ENCODE data around the gene ACSL3. TPM values are rescaled to one million over a fixed set of nuclear protein-coding genes. Genes with fewer than 3 reads are reported as not detected.

The ACSL3 gene
- total and polyA plus RNA-seq, 12 donors = 11.0 to 130 (median 70.6) TPM

DNA sequence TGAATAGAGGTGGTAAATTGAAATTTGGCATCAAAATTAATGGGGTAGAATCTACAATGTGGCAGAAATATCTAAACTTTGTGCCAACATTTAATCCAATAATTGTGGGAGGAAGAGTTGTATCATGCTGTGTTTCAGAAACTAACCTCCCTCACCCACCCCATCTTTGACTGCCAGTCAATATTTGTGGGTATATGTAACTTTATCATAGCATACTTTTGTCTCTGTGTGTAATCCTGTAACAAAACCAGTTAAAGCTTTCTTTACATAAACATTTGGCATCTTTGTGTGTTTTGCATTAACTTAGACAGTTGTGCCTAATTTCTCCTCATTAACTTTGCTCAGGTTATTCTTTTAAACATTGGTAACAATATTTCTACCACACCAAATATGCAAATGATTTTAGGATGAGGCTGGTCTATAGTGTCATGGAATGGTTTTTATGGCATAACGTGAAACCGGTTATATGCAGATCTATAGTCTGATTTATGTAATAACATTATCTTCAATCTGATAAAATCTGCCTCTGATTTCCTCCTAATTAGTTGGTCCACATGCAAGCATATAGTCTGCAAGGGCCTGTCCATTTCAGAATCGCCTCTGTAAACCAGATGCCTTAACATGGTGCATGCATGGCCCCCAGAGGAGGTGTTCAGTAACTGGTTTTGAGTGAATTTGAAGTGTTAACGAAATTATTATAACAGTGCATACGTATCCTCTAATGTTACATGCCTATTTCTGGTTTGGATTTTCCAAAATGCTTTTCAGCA is 84.3 kb downstream of the ACSL3 start:
- Histone ChIP-seq H3K4me3 (no peak overlapping the region), H3K27ac (no peak overlapping the region), H3K27me3 (no peaks in the 10 kb centered on the region), H3K9me3 (replicated peaks in 1 of 3) (no peaks in the 10 kb centered on the region), H3K36me3 (replicated peaks in 1 of 2) (peaks cover 0 to 6% of the 10 kb centered on the region in 2 donors), H3K4me1 (replicated peaks in 1 of 2) (no peaks in the 10 kb centered on the region)
- intact Hi-C loops (cut with DNase I) = no loop called here
- WGBS, 4 donors = 89 to 99% (median 91%) methylated on average over 5 of the region's 5 CpGs
- no peak for DNase-seq
- TF ChIP-seq, protein P1, sequence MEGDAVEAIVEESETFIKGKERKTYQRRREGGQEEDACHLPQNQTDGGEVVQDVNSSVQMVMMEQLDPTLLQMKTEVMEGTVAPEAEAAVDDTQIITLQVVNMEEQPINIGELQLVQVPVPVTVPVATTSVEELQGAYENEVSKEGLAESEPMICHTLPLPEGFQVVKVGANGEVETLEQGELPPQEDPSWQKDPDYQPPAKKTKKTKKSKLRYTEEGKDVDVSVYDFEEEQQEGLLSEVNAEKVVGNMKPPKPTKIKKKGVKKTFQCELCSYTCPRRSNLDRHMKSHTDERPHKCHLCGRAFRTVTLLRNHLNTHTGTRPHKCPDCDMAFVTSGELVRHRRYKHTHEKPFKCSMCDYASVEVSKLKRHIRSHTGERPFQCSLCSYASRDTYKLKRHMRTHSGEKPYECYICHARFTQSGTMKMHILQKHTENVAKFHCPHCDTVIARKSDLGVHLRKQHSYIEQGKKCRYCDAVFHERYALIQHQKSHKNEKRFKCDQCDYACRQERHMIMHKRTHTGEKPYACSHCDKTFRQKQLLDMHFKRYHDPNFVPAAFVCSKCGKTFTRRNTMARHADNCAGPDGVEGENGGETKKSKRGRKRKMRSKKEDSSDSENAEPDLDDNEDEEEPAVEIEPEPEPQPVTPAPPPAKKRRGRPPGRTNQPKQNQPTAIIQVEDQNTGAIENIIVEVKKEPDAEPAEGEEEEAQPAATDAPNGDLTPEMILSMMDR (IDR thresholded peaks at IDR 0.05) = no peak
- TF ChIP-seq POLR2A (IDR thresholded peaks at IDR 0.05) = no peak

DNA sequence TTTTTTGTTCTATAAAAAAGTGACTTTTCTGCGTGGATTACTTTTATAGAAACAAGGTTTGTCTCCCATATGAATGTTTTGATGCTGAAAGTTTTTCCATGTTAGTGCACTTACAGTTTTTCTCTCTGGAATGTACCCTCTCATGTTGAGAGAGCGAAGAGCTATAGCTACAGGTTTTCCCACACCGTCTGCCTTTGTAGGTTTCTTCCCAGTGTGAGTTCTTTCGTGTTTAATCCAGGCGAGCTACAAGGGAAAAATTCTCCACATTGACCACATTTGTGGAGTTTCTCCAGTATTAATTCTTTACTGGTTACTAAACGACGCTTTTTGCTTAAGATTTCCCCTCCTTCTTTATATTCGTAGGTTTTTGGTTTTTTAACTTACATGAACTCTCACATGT is 85.1 kb downstream of the ACSL3 start:
- H3K4me1 ChIP-seq (replicated peaks in 1 of 2) = no peaks in the 10 kb centered on the region
- peaks cover 0 to 6% of the 10 kb centered on the region in 2 donors for H3K36me3 ChIP-seq (replicated peaks in 1 of 2)
- H3K27ac ChIP-seq = no peak overlapping the region
- no peak for DNase-seq
- TF ChIP-seq, protein P1 (IDR thresholded peaks at IDR 0.05) = no peak
- TF ChIP-seq POLR2A (IDR thresholded peaks at IDR 0.05) = no peak
- H3K9me3 ChIP-seq (replicated peaks in 1 of 3) = no peaks in the 10 kb centered on the region
- WGBS, 4 donors = 83 to 92% (median 89%) methylated on average over 8 of the region's 8 CpGs
- intact Hi-C loops (cut with DNase I) = no loop called here
- H3K27me3 ChIP-seq = no peaks in the 10 kb centered on the region
- H3K4me3 ChIP-seq = no peak overlapping the region

DNA sequence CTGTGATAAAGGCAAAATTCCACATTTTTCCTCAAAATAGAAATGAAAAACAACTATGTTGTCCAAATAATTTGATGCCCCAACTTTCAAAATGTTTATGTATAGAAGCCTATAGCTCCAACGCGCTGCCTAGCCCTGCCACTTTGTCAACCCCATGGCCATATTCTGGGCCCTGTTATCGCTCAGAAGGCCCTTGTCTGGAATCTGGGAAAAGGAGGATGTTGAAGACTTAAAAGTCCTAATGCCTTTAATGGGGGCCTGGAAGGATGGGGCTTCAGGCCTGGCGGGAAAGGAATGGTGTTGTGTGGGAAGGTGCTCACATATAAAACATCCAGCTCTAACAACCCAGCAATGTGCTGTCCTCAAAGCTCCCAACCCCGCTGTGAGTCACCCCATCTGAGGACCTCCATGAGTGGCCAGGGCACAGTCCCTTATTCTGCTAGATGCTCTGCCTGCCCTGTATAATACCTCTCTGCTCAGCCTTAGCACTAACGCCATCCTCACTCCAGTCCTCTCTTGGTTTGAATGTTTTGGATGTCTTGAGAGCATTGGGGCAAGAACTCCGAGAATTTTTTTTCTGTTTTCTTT is 86.0 kb downstream of the ACSL3 start:
- peaks cover 0 to under 1% of the 10 kb centered on the region in 2 donors for H3K36me3 ChIP-seq (replicated peaks in 1 of 2)
- H3K27me3 ChIP-seq = no peaks in the 10 kb centered on the region
- H3K9me3 ChIP-seq (replicated peaks in 1 of 3) = no peaks in the 10 kb centered on the region
- H3K27ac ChIP-seq = no peak overlapping the region
- TF ChIP-seq, protein P1 (IDR thresholded peaks at IDR 0.05) = no peak
- TF ChIP-seq POLR2A (IDR thresholded peaks at IDR 0.05) = no peak
- no peak for DNase-seq
- H3K4me3 ChIP-seq = no peak overlapping the region
- no peaks in the 10 kb centered on the region for H3K4me1 ChIP-seq (replicated peaks in 1 of 2)
- 88 to 93% (median 90%) methylated on average over 7 of the region's 7 CpGs for WGBS, 4 donors
- intact Hi-C loops (cut with DNase I) = no loop called here

DNA sequence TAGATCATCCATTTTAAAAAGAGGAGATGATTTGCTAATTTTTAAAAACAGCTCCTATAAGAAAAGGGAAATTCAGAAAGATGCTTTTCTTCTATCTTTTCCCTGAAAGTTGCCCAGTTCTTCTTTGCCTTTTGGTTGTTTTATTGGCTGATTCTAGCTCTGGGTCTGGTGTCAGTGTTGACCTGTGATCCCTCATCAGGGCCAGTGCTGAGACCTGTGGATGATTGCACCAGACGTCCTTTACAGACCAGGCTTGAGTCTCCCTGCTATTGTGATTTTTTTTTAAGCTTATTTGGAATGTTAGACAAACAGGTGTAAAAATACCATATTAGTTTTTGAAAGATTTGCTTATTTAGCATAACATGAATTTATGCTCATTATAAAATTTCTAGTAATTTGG is 88.2 kb downstream of the ACSL3 start:
- no peak for DNase-seq
- TF ChIP-seq, protein P1 (IDR thresholded peaks at IDR 0.05) = no peak
- Histone ChIP-seq H3K4me1 (replicated peaks in 1 of 2) (no peaks in the 10 kb centered on the region), H3K9me3 (replicated peaks in 1 of 3) (no peaks in the 10 kb centered on the region), H3K4me3 (no peak overlapping the region), H3K27me3 (no peaks in the 10 kb centered on the region), H3K36me3 (replicated peaks in 1 of 2) (no peaks in the 10 kb centered on the region), H3K27ac (no peak overlapping the region)
- WGBS, 4 donors = 47 to 81% (median 56%) methylated on average over 1 of the region's 1 CpG
- intact Hi-C loops (cut with DNase I) = no loop called here
